ENCODE results near the gene PIK3AP1. TPM values are rescaled to one million over a fixed set of nuclear protein-coding genes. Genes with fewer than 3 reads are reported as not detected.
"Not testable (repeated sequence)": the region's sequence is repeated elsewhere in the genome, so short reads cannot be mapped to it uniquely, and the experiment has no call there.

Gene PIK3AP1
- total RNA-seq, 1 donor from 2014 or later: 6.9 TPM

DNA sequence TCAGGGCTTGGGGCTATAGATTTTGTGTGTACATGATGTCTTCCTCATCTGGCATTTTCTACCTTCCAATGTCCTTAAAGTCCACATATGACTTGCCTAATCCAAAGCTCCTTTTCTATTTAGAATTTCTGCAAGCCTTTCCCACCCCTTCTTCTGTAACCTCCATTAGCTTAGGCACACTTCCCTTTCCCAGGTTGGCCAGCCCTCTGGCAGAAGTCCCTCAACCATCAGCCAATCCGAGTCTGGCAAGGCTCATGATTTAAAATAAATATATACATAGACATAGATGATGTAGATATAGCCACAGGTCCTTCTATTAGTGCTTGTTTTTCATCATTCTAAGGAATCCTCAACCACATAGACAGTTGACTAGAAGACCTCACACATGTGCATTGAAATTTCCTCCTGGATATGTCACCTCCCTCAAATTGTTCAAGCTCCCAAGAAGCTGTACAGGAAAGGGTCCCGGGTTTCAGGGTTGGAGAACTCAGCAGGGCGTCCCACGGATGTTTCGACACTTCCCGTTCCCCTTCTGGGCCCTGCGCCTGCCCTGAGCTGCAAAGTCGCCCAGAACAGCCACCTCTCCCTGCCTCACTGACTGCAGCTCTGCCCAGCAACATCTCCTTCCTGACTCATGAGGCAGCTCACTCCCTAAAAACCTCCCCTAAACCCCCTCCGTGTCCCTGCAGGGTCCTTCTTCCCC lies 20.4 kb upstream of the PIK3AP1 start:
- intact Hi-C loops (cut with DNase I): no loop called here
- peak; percentile 80 for ATAC-seq (ENCODE audit: poor library complexity)
- DNase-seq: peak; percentile 80

DNA sequence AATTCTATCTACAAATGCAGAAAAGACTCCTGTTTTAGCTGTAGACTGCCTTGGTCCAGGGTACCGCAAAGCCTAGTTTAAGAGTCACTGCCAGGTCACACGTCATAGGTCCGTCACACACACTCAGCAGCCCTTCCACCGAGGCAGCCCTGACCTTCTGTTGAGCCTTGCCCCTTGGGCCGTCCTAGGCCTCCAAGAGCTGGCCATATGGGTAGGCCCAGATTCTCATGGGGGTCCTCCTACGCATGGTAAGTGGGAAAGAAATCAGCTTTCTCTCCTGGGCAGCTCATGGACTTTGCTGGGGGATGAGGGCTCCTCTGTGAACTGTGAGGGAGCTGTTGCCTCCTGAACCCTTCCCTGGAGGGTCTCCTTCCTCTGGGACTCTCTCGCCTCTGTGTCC lies 19.8 kb upstream of the PIK3AP1 start:
- ATAC-seq (ENCODE audit: poor library complexity): no peak
- intact Hi-C loops (cut with DNase I): no loop called here
- no peak for DNase-seq

DNA sequence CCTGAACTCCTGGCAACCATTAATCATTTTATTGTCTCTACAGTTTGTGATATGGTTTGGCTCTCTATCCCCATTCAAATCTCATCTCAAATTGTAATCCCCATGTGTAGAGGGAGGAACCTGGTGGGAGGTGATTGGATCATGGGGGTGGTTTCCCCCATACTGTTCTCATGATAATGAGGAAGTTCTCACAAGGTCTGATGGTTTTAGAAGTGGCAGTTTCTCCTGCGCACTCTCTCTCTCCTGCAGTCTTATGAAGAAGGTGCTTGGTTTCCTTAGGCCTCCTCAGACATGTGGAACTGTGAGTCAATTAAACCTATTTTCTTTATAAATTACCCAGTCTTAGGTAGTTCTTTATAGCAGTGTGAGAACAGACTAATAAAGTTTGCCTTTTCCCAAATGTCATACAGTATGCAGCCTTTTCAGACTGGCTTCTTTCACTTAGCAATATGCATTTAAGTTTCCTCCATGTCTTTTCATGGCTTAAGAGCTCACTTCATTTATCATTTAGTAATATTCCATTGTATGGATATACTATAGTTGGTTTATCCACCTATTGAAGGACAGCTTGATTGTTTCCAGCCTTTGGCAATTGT lies 17.1 kb upstream of the PIK3AP1 start:
- intact Hi-C loops (cut with DNase I); ATAC-seq (ENCODE audit: poor library complexity); DNase-seq: not testable (repeated sequence)

DNA sequence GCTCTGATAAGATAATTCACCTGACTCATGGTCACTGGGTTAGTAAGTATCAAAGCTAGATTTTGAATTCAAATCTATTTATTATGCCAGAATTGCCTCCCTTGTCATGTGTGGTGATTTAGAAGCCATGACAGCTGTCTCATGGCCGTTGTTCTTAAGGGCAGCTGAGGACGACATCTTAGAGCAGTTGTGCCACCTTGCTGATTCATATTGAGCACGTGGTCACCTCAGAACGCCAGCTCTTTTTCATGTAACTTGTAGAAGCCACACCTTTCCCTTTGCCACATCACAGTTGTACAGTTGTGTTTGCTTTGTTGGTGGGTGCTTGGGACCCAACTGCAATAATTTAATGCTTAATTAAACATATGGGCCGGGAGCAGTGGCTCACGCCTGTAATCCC lies 4.3 kb upstream of the PIK3AP1 start:
- intact Hi-C loops (cut with DNase I): no loop called here
- no peak for DNase-seq
- no peak for ATAC-seq (ENCODE audit: poor library complexity)

DNA sequence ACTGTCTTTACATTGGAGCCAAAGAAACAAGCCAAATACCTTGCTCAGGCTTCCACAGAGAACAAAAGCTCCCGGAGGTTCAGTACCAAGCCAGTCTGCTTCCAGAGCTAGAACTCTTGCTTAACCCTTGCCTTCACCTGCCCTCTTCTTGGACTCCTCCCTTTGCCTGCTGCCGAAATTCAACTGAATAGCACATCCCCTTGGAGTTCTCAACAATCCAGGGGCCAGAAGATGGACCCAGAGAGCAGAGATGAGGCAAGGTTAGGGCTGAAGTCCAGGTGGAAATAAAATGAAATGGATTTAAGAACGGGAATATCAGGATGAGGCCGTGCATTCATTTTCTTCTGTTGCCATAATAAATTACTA lies 876 bp upstream of the PIK3AP1 start:
- ATAC-seq (ENCODE audit: poor library complexity): no peak
- no peak for DNase-seq
- intact Hi-C loops (cut with DNase I): no loop called here

DNA sequence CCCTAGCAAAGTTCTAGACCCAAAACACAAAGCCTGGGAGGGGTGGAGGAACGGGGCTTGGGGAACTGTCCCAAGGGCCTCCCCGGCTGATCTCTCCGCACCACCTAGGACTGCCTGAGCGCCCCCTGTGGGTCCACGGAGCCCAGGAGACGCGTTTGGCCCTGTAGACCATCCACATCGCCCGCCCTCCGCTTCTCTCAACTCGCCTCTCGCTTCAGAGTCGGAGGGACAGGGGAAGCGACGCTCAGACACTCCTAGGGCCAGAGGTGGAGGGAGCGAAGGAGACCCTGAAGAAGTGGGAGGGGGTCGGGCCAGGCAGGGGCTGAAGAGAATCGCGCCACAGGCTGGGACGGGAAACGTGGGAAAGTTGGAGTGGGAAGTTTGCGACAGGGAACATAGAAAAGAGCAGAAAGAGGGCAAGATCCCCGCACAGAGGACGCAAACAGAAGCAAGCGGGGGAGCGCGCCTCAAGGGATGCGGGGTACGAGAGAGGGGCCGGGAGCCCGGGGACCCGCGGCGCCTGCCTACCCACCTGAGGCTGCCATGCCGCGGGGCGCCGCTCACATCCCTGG lies 378 bp downstream of the PIK3AP1 start:
- peak; percentile 74 for ATAC-seq (ENCODE audit: poor library complexity)
- DNase-seq: peak; percentile 85
- intact Hi-C loops (cut with DNase I): no loop called here

DNA sequence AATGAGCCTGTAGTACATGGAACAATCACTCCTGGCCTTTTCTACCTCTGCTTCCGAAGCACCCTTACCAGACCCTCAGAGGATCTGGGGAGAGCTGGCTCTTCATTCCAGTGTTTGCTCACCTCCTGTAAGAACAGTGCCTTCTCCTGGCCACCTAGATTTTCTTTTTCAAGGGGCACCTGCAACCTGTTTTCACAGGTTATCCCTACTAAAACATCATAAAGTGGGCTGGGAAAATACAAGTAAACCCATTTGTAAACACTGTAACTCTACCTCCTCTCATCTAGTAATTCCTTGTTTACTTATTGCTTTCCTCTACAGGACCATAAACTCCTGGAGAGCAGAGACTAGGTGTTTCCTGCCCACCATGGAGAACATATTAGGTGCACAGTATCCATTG lies 1.1 kb downstream of the PIK3AP1 start:
- DNase-seq (no peak), ATAC-seq (ENCODE audit: poor library complexity) (no peak)
- intact Hi-C loops (cut with DNase I): no loop called here

DNA sequence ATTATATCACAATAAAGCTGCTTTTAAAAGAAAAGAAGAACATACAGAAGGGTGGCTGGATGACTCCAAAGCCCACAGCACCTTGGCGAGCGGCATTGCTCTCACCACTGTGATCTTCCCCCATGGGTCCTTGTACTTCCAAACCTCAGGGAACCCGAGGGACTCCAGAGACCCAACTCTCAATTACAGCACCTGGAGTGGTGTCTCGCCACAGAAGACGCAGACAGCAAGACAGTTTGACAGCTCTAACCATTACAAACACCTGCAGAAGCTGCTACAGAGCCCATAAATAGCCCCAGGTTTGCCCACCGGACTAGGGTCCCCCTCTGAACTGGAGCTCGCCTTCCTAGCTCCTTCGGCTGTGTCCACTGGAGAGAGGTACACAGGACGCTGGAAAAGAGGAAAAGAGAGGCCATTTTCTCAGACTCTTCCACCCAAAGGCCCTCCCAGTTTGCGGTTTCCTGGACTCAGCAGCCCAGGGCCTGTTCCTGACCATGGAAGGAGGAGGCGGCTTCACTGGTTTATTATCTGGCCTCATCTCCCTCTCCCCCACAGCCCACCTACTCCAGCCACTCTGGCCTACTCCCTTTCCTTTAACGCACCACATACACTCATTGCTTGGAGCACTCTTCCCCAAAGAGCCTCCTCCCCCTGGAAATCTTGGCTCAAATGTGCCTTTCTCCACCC lies 1.9 kb downstream of the PIK3AP1 start:
- intact Hi-C loops (cut with DNase I): no loop called here
- no peak for ATAC-seq (ENCODE audit: poor library complexity)
- no peak for DNase-seq

DNA sequence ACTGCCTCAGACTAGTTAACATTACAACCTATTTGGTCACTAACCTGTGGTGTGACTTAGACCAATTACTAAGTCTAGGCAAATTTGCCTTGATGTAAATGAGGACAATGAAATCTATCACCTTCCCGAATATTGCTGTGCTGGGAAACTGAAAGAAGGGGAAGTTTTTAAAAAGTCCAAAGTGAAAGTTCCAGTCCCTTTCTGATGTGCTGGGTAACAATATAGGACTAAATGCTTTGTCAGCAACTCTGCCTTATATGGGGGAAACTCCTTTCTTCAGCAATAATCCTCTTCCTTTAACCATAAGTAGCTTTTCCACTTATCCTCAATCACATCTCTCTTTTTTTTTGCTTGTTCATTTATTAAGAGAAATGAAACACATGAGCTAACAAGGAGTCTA lies 3.9 kb downstream of the PIK3AP1 start:
- ATAC-seq (ENCODE audit: poor library complexity) (no peak), DNase-seq (no peak)
- intact Hi-C loops (cut with DNase I): no loop called here

DNA sequence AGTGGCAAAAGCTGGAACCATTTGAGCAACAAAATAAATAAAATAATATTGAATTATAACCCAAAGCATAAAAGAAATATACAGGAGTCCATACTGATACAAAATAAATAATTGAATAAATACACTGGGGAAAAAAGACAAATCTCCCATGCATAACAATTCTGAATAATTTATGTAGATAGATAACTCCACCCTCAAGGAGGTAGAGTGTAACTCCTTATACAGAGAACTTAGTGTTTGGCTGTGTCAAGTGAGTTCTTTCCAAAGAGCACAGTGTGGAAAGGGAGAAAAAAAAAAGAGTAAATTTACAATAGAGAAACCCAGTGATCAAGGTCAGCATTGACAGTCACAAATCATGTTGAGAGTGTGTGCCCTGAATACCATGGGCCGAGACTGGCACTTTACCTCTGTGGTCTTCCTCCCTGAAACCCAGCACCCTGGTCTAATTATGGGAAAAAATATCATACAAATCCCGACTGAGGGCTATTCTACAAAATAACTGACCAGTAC lies 5.5 kb downstream of the PIK3AP1 start:
- ATAC-seq (ENCODE audit: poor library complexity) (no peak), DNase-seq (no peak)
- intact Hi-C loops (cut with DNase I): no loop called here

DNA sequence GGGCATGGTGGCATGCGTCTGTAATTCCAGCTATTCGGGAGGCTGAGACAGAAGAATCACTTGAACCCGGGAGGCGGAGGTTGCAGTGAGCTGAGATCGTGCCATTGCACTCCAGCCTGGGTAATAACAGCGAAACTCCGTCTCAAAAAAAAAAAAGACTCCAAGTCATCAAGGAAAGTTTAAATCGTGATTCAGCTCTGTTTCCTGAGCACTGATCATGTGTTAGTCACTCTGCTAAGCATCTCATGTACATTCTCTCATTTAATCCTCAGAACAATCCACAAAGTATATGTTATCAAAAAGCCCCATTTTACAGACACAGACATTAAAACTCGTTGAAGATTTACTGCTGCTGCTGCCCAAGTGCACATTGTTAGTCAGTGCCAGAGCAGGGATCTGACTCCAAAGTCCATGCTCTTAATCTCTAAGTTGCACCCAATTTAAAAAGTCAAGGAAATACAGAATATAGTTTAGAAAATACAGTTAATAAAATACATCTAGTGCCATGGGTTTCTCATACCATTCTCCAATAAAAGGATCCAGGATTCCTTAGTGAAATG lies 6.2 kb downstream of the PIK3AP1 start:
- intact Hi-C loops (cut with DNase I): no loop called here
- DNase-seq: no peak

DNA sequence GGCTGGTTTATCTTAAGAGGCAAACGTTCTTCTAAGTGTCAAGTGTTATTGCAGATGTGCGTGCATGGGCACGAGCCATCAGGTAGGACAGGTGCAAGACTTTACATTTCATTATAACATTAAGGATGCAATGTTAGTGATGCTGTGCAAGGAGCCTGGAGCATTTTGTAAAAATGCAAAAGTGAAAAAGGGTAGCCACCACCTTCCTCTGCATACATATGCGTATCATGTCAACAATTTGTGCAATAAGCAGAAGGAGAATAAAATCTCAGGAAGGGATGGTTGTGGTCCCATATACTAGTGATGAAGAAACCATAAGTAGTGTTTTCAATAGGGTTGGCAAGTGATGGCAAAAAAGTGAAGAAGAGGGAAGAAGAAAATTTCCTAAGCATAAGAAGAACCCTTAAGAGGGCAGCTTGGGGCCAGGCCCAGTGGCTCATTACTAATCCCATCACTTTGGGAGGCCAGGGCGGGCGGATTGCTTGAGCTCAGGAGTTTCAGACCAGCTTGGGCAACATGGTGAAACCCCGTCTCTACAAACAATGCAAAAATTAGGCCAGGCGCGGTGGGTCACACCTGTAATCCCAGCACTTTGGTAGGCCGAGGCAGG lies 7.5 kb downstream of the PIK3AP1 start:
- intact Hi-C loops (cut with DNase I): no loop called here
- ATAC-seq (ENCODE audit: poor library complexity) (no peak), DNase-seq (no peak)

More for the DNA sequence above, 6.2 kb downstream of the PIK3AP1 start:
- no peak for ATAC-seq (ENCODE audit: poor library complexity)

DNA sequence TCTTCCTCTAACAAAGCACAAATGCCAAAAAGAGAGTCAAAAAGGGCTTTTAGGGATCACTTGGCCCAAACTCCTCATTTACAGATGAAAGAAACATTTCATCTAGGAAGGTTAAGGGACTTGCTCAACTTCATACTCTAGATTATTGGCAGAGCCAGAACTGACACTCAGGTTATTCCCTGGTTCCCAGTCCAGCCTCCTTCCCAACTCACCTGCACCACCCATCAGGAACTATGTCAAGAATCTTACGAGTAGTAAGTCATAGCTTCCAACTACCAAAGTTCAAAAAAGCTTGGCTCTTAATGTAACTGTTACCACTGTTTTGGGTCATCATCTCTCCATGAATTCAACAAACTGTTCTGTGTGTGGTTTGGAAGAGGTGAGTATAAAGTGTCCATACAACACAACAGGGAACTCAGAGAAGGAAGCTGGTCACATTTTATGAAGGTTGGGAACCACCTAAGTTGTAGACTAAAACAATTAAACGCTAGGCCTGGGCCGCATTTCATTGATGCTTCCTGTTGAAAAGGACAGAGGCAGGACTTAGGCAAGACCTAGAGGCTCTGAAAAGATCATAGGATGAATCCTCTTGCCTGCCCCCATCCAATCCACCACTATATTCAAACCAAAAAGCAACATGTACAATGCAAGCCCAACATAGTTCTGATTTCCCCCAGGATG lies 9.1 kb downstream of the PIK3AP1 start:
- DNase-seq (no peak), ATAC-seq (ENCODE audit: poor library complexity) (no peak)
- intact Hi-C loops (cut with DNase I): no loop called here

DNA sequence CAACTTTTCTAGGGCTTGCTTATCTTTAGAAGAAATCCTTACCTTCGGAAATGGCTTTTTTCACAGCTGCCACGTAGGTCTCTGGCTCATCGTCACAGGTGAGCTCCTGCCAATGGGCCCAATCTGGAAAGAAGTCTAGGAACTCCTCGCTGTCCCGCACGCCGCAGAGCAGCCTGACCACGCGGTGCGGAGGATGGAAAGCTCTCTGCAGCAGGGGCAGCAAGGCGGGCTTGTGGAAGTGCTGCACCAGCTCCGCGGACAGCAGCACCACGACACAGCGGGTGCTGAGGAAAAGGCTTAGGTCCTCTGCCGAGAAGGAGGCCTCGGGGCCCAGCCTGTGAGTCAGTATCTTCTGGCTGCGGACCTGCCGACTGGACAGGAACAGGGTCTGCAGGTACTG lies 10.8 kb downstream of the PIK3AP1 start:
- ATAC-seq (ENCODE audit: poor library complexity) (no peak), DNase-seq (no peak)
- intact Hi-C loops (cut with DNase I): no loop called here

DNA sequence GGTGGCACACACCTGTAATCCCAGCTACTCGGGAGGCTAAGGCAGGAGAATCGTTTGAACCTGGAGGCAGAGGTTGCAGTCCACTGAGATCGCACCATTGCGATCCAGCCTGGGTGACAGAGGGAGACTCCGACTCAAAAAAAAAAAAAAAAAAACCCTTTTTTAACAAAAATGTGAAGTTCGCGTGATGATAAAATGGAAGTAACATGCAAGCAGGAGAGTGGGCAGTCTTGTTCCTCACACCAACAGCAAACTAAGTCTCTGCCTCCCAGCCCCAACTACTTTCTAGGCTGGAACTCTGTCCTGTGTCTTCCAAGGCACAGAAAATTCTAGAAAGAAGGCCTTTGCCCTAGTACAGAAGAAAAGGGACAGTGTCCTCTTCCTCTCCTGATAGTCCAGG lies 11.3 kb downstream of the PIK3AP1 start:
- ATAC-seq (ENCODE audit: poor library complexity) (no peak), DNase-seq (no peak)
- intact Hi-C loops (cut with DNase I): no loop called here

DNA sequence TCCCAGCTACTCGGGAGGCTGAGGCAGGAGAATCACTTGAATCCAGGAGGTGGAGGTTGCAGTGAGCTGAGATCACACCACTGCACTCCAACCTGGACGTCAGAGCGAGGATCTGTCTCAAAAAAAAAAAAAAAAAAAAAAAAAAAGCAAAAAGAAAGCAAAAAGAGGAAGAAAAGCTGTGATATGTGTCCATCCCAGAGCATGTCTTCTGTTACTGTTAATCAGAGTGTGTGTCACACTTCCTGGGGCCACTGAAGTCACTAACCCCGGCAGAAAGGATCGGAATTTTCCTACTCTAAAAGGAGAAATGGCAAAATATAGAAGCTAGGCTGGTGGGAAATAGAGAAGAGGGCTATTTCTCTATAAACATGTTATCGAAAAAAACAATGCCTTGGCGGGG lies 11.9 kb downstream of the PIK3AP1 start:
- peak; percentile 39 for ATAC-seq (ENCODE audit: poor library complexity)
- intact Hi-C loops (cut with DNase I): no loop called here
- no peak for DNase-seq

DNA sequence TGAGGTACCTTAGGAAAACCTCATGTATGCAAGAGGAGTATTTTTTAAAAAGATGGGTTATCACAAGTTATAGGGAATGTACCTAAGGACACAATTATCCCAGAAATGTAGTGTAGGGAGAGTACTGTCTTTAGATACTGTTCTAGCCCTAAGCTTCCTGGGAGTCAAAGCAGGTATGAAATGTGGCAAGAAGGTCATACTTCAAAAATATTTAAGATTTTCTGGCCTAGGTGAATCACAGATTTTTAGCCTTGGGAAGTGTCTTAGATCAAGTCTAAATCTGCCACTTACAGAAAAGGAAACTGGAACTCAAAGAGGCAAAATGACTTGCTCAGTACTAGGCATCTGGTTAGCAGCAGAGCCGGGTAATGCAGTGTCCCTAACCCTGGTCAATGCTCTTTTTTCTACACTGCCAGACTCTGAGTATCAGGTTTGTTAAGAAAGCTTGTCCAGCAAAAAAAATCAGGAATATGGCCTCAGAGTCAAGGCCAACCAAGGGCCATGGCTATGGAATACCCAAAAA lies 13.9 kb downstream of the PIK3AP1 start:
- ATAC-seq (ENCODE audit: poor library complexity) (no peak), DNase-seq (no peak)
- intact Hi-C loops (cut with DNase I): no loop called here

DNA sequence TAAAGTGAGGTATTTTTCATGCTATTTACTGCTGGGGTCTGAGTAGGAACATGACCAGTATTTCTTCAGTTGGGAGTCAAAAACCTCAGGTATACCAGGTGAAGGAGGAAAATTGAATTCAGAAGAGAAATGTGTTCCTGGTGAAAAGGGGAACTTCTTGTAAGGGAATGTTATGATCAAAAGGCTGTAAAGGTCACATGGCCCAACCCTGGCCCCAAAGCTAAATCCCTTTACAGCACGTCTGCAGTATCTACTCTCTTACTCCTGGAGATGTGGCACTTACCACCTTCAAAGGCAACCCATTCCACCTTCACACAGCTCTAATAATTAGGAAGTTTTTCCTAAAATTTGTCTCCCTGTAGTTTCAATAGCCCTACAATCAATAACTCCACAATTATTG lies 15.2 kb downstream of the PIK3AP1 start:
- intact Hi-C loops (cut with DNase I): no loop called here
- ATAC-seq (ENCODE audit: poor library complexity): no peak

More for the DNA sequence above, 15.2 kb downstream of the PIK3AP1 start:
- no peak for DNase-seq
